ENCODE results near the gene ZNF688. TPM values are rescaled to one million over a fixed set of nuclear protein-coding genes. Genes with fewer than 3 reads are reported as not detected.

Gene ZNF688
- total and polyA plus RNA-seq, 12 donors: 6.3 to 23.8 (median 12.4) TPM

DNA sequence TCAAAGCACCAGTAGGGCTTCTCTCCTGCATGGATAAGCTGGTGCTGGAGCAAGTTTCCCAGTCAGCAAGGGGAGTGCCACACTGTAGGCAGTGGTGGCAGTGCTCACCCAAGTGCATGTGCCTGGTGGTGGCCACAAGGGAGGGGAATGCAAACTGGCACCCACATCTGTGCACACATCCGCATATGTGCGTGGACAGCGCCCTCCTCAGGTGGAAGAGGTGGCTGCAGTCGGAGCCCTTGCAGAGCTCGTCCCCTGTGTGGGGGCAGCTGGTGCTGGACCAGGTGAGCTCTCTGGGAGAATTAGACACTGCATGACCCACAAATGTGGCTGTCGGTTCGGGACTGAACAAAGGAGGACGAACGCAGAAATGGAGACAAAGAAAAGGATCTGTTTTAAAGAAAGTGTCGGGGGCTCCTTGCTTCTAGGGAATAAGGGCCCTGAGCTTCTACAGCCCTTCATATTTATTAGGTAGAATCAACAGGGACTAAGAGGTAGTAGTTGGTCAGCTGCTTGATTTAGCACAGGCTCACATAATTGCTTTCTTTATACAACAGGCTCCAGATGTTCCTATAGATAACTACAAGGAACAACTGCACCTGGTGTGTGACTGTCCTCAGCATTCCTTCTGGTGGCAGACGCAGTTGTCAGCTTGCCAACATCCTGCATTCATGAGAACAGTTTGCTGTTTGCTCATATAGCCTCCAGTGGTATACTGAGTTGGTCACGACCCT lies 44.0 kb upstream of the ZNF688 start:
- H3K27me3 ChIP-seq: no peaks in the 10 kb centered on the region
- peak; percentile 35 to 68 (median 52) for TF ChIP-seq CTCF (IDR thresholded peaks at IDR 0.05)
- H3K4me3 ChIP-seq: no peak overlapping the region
- intact Hi-C loops (cut with DNase I): loop anchor here in 4 of 10 donors (5.0 to 10.0 kb wide), 4 partner anchors 81 to 201 kb away; partner anchors contain the start of gene ZNF747 (in 1 of the 4)
- no peaks in the 10 kb centered on the region for H3K9me3 ChIP-seq
- peaks cover 0 to 9% (median 5%) of the 10 kb centered on the region in 9 donors for H3K4me1 ChIP-seq
- peak; percentile 40 to 67 for DNase-seq
- H3K27ac ChIP-seq: no peak overlapping the region
- H3K36me3 ChIP-seq: no peaks in the 10 kb centered on the region
- whole genome bisulfite sequencing, 2 donors: 31 to 39% methylated on average over 12 of the region's 12 CpGs
- ATAC-seq: peak in 6 of 8 donors; percentile 31 to 78 (median 59)

DNA sequence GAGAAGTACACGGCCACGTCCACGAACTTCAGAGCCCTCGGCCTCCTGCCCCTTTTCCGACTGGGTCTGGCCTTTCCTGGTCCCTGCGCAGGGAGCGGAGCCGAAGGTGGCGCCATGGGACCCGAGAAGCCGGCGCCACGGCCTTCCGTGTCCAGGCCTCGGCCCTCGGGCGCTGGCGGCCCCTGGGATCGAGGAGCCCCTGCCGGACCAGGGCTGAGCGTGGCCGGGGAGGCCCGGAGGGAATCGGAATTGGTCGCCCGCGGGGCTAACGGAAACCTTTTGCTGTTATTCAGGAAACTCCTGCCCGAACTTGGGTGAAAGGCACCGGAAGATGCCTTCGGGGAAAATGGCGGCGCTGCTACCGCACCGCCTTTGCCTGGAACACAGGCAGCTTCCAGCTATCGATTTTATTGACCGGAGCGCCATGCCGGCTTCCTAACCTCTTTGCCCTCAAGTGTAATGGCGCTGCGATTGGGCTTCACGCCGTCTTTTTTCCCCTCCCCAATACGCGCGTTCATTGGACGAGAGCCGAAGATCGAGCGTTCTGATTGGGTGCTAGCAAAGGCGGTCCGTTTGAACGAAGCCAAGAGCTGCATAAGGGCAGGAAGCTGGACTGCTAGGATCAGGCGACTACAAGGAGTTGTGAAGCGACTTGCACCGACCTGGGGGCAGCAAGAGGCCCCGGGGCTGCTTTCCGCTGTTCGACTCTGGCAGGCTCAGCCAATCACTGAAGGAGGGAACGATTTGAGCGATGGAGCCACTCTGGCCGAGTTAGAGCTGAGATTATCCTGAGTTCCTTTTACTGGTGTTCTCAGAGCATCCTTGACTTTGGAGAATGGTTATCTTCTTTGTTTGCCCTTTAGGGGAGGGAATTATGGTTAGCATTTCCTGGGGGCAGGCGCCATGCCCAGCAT lies 38.7 kb upstream of the ZNF688 start, which contains the start of gene ZNF689:
Gene ZNF689 (minus strand): TSS at position 464 of the 914 bp plus-strand sequence. CDS start 348 bp downstream, at position 116.
- Histone ChIP-seq H3K4me1 (peaks cover 0 to 33% (median 15%) of the 10 kb centered on the region in 9 donors), H3K27me3 (no peaks in the 10 kb centered on the region), H3K9me3 (no peaks in the 10 kb centered on the region), H3K36me3 (peaks cover 0 to 35% (median 15%) of the 10 kb centered on the region in 9 donors), H3K4me3 (peak within 1 kb of the TSS; percentile 51 to 98 (median 93)), H3K27ac (peak within 1 kb of the TSS; percentile 66 to 99 (median 98))
- no peak for TF ChIP-seq CTCF (IDR thresholded peaks at IDR 0.05)
- WGBS, 2 donors: 0 to 1% methylated on average over 63 of the region's 63 CpGs
- DNase-seq (peak; percentile 91 to 96), ATAC-seq (peak; percentile 96 to 99 (median 99))
- intact Hi-C loops (cut with DNase I): loop anchor here in 4 of 10 donors (10.0 kb wide), 4 partner anchors 75 to 195 kb away; partner anchors contain the start of genes SEPHS2 (in 2 of the 4) and ZNF747 (in 1 of the 4)

DNA sequence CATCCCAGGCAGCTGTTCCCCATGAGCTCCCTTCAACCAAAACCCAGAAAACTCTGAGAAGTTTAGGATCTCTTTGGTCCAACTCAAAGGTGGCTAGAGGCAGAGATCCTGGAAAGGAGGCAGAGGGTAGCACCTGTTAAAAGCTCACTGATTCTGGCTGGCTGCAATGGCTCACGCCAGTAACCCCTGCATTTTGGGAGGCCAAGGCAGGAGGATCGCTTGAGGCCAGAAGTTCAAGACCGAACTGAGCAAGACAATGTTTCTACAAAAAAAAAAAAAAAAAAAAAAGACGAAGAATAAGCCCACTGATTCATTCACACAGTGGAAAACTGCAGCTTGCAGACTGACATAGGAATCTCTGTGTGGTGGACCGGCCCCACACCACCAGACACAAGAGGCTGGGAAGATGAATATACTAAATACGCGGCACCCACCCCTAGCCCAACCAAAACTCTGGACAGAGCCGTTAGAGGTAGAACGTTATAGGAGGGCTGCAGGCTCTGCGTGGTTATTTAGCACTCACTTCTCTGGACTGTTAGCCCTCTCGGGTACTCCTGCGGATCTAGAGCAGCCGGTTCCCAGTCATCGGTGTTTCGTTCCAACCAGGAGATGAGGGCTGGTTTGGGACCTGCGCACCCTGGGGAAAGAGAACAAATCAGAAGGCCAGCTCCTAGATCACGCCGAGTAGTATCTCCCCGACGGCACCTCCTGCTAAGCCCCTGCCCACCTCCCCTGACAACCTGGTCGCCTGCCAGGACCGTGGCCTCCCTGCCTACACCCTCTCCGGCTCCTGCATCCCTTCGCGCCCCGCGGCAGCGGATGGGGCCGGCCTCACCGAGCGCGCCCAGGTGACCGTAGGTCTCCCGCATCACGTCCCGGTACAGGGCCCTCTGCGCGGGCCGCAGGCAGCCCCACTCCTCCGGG lies 37.8 kb upstream of the ZNF688 start:
- peak; percentile 37 to 60 for DNase-seq
- H3K27me3 ChIP-seq: no peaks in the 10 kb centered on the region
- intact Hi-C loops (cut with DNase I): loop anchor here in 2 of 10 donors (10.0 kb wide), 1 partner anchor 164 kb away; the partner anchor contains the start of gene SEPHS2 (in 2 of the 2)

More for the DNA sequence above, 37.8 kb upstream of the ZNF688 start:
- 14% methylated on average over 39 to 40 of the region's 40 CpGs for WGBS, 2 donors
- H3K4me3 ChIP-seq: peak overlapping the region; percentile 51 to 98 (median 93)
- peak; percentile 44 to 84 (median 65) for ATAC-seq
- peaks cover 0 to 44% (median 24%) of the 10 kb centered on the region in 9 donors for H3K36me3 ChIP-seq
- H3K4me1 ChIP-seq: peaks cover 0 to 42% (median 15%) of the 10 kb centered on the region in 9 donors
- no peak for TF ChIP-seq CTCF (IDR thresholded peaks at IDR 0.05)
- H3K27ac ChIP-seq: peak overlapping the region; percentile 66 to 99 (median 98)
- H3K9me3 ChIP-seq: no peaks in the 10 kb centered on the region

Data from heart right ventricle (tissue), 16 donors.